ENCODE results near the gene SLC16A11. TPM values are rescaled to one million over a fixed set of nuclear protein-coding genes. Genes with fewer than 3 reads are reported as not detected.
"Not testable (repeated sequence)": the region's sequence is repeated elsewhere in the genome, so short reads cannot be mapped to it uniquely, and the experiment has no call there.

The SLC16A11 gene
- total RNA-seq, 1 donor from 2014 or later = 0.16 TPM

DNA sequence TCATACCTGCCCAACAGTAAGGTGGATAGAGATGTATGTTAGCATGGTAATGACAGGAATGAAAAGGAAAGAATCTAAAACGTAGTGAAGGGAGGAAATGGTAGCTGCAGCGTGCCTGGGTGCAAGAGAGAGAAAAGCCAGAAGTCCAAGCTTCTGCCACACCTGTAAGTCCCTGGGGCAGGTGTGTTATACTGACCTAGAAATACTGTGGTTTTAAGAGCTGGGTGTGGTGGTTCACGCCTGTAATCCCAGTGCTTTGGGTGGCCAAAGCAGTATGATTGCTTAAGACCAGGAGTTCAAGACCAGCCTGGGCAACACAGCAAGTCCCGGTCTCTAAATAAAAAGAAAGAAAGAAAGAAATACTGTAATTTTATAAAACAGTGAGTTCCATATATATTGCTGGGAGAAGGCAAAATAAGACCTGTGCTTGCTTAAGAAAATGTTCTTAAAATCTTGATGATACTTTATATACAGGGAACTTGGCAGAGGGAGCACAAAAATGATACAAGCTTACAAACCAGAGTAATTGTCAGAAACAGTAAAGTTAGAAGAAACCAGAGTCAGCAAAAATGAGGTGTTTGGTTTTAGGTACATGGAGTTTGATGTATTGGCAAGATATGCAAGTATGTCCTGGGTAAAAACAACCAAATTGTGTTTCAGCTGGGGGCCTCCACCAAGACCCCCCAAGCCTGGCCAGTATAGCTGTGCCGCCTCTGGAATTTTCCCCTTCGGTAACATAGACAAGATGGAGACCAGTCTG, 41.4 kb downstream of the SLC16A11 start:
- DNase-seq = no peak
- intact Hi-C loops (cut with micrococcal nuclease) = loop anchor here (5.0 kb wide), 1 partner anchor 335 kb away; no protein-coding TSS in a partner anchor
- H3K9me3 Mint-ChIP-seq = no peaks in the 10 kb centered on the region
- no peaks in the 10 kb centered on the region for H3K27me3 Mint-ChIP-seq
- peaks cover 31% of the 10 kb centered on the region for H3K36me3 Mint-ChIP-seq (ENCODE audit: low read depth)
- H3K4me1 Mint-ChIP-seq = peaks cover 14% of the 10 kb centered on the region
- no peak overlapping the region for H3K4me3 Mint-ChIP-seq
- H3K27ac Mint-ChIP-seq = no peak overlapping the region

DNA sequence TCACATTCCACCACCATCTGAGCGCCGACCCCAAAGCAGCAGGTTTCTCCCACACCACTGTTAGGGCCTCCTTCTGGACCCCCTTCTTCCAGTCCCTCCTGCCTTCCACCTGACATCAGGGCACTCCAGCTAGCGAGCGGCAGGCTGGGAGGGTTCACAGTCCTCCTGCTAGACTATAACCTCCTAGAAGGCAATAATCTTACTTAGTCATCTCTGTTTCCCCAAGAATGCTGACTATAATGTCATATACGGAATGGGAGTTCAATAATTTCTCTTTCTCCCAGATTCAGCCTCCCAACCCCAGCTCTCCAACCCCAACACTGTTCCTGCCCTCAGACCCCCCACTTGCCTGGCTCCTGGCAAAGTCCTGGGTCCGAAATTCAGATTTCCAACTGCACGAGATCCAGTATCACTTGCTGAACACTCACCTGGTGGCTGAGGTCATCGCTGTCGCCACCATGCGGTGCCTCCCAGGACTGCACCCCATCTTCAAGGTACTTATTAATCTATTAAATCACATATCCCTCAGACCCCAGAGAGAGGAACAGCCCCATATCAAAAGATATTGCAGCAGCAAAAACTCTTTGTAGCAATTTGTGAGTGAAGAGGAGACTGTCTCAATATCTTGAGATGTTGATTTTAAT, 42.5 kb downstream of the SLC16A11 start:
- H3K4me3 Mint-ChIP-seq = no peak overlapping the region
- H3K36me3 Mint-ChIP-seq (ENCODE audit: low read depth) = peaks cover 32% of the 10 kb centered on the region
- H3K27me3 Mint-ChIP-seq = no peaks in the 10 kb centered on the region
- intact Hi-C loops (cut with micrococcal nuclease) = loop anchor here (5.0 kb wide), 1 partner anchor 334 kb away; no protein-coding TSS in a partner anchor
- H3K4me1 Mint-ChIP-seq = peaks cover 10% of the 10 kb centered on the region
- DNase-seq = peak; percentile 81
- no peak overlapping the region for H3K27ac Mint-ChIP-seq
- no peaks in the 10 kb centered on the region for H3K9me3 Mint-ChIP-seq

GRCh38 chr17:6998855-6999508, 44.9 kb downstream of the SLC16A11 start:
- Mint-ChIP-seq H3K36me3 (ENCODE audit: low read depth) (peaks cover 36% of the 10 kb centered on the region), H3K27me3 (no peaks in the 10 kb centered on the region), H3K27ac (no peak overlapping the region), H3K9me3 (no peaks in the 10 kb centered on the region), H3K4me3 (no peak overlapping the region), H3K4me1 (peaks cover 2% of the 10 kb centered on the region)
- no peak for DNase-seq
- intact Hi-C loops (cut with micrococcal nuclease) = no loop called here

DNA sequence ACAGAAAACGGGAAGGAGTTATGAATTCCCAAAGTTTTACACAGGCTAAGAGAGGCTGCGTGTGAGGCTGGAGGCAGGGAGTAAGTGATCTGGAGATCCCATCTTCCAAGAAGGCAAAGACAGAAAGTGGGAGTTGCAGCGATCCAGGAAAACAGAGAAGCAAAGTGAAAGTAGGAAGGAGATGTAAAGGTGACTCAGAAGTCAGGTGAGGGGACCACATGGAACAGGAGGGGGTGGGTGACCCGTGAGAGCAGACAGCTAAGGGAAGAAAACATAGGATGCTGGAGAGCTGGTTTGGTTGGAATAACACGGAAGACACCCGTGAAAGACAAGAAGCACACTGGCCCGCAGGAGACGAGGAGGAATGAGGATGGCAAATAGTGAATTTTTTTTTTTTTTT, 46.7 kb downstream of the SLC16A11 start:
- no peak for DNase-seq
- Mint-ChIP-seq H3K4me1 (peaks cover 2% of the 10 kb centered on the region), H3K27ac (no peak overlapping the region), H3K4me3 (no peak overlapping the region), H3K36me3 (ENCODE audit: low read depth) (peaks cover 32% of the 10 kb centered on the region), H3K9me3 (no peaks in the 10 kb centered on the region), H3K27me3 (no peaks in the 10 kb centered on the region)
- intact Hi-C loops (cut with micrococcal nuclease) = no loop called here

DNA sequence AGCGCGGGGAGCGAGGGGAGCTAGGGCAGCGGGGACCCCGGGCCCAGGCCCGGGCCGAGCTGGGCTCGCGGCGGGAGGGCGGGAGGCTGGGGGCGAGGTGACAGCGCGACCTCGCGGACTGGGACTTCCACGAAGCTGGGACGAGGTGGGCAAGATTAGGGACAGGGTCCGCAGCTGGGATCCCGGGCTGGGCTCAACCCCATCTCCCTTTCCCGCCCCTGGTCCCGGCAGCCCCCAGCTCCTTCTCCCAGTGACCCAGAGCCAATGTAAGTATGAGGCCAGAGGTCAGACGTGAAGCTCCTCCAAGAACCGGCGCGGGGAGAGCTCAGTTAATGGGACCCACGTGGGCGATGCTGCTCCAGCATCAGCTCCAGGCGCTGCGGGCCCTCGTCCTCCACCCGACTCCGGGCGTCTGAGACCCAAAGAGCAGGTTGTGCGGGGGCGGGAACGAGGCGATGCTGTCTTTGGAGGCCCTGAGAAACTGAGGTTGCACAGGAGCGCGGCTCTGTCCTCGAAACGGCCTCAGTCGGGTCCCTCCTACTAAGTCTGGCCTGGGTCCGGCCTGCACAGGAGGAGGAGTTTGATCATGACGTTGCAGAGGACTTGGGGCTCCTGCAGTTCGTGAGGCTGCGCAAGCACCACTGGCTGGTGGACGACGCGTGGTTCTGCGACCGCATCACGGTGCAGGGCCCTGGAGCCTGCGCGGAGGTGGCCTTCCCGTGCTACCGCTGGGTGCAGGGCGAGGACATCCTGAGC, 47.5 kb downstream of the SLC16A11 start:
- peaks cover 2% of the 10 kb centered on the region for H3K4me1 Mint-ChIP-seq
- H3K27ac Mint-ChIP-seq = no peak overlapping the region
- no peak overlapping the region for H3K4me3 Mint-ChIP-seq
- no peaks in the 10 kb centered on the region for H3K27me3 Mint-ChIP-seq
- no peaks in the 10 kb centered on the region for H3K9me3 Mint-ChIP-seq
- intact Hi-C loops (cut with micrococcal nuclease) = no loop called here
- DNase-seq = no peak
- H3K36me3 Mint-ChIP-seq (ENCODE audit: low read depth) = peaks cover 28% of the 10 kb centered on the region

DNA sequence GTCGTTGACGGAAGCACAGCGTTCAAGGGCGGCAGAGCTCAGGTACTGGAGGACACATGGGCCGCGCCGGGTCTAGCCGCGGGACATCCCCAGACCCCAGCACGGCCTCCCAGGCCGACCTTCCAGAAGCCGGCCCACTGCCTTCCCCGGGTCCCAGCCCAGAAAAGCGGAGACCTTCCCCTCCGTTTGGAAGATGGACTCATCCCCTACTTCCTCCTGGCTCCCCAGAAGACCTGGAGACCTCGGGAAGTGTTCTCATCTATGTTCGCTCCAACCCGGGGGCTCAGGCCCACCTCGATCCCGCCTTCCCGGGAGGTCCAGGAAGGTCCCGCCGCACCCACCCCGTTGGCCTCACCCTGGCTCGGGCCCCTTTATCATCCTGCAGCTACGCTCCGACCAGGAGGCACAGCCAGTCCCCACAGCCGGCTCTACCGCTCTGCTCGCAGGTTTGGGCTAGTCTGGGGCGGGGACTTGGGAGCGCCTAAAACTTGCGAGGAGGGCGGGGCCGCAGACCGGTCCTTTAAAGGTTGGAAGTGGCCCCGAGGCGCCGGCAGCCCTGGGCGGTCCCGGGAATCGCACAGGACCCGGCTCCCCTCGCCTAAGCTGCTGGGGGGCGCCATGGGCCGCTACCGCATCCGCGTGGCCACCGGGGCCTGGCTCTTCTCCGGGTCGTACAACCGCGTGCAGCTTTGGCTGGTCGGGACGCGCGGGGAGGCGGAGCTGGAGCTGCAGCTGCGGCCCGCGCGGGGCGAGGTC, 48.2 kb downstream of the SLC16A11 start, which contains the start of gene ALOX12:
ALOX12 (plus strand) TSS at position 550 of the 756 bp plus-strand sequence; CDS start at position 619, 69 bp downstream.
- DNase-seq = no peak
- Mint-ChIP-seq H3K27ac (no peak within 1 kb of the TSS), H3K27me3 (no peaks in the 10 kb centered on the region), H3K36me3 (ENCODE audit: low read depth) (peaks cover 24% of the 10 kb centered on the region), H3K4me1 (peaks cover 2% of the 10 kb centered on the region), H3K4me3 (no peak within 1 kb of the TSS), H3K9me3 (no peaks in the 10 kb centered on the region)
- intact Hi-C loops (cut with micrococcal nuclease) = no loop called here

- DNase-seq = no peak
- Mint-ChIP-seq H3K4me1 (peaks cover 2% of the 10 kb centered on the region), H3K4me3 (no peak overlapping the region), H3K27me3 (no peaks in the 10 kb centered on the region), H3K27ac (no peak overlapping the region), H3K9me3 (no peaks in the 10 kb centered on the region), H3K36me3 (ENCODE audit: low read depth) (peaks cover 24% of the 10 kb centered on the region)
- intact Hi-C loops (cut with micrococcal nuclease) = no loop called here
These were observed 49.1 kb downstream of the SLC16A11 start for GRCh38 chr17:6994666-6995256.

- intact Hi-C loops (cut with micrococcal nuclease) = no loop called here
- Mint-ChIP-seq H3K4me1 (peaks cover 2% of the 10 kb centered on the region), H3K27ac (no peak overlapping the region), H3K27me3 (no peaks in the 10 kb centered on the region), H3K9me3 (no peaks in the 10 kb centered on the region), H3K4me3 (no peak overlapping the region), H3K36me3 (ENCODE audit: low read depth) (peaks cover 18% of the 10 kb centered on the region)
- no peak for DNase-seq
These were observed 49.7 kb downstream of the SLC16A11 start for GRCh38 chr17:6994118-6994598.

DNA sequence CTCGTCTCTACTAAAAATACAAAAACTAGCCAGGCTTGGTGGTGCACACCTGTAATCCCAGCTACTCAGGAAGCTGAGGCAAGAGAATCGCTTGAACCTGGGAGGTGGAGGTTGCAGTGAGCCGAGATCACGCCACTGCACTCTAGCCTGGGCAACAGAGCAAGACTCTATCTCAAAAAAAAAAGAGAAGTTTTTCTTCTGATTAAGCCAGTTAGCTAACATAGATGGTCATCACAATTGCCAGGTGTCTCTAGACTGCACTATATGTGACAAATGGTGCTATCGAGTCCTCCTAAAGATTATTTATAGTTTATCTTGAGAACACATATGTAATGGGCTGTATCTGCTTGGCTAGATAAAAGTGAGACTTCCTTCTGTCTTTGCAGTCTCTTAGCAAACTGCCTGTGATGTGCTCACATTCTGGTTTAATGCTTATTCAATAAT, 50.3 kb downstream of the SLC16A11 start:
- H3K4me1 Mint-ChIP-seq; H3K9me3 Mint-ChIP-seq; H3K4me3 Mint-ChIP-seq; intact Hi-C loops (cut with micrococcal nuclease); H3K27me3 Mint-ChIP-seq; DNase-seq; H3K27ac Mint-ChIP-seq: not testable (repeated sequence)
- H3K36me3 Mint-ChIP-seq (ENCODE audit: low read depth) = peaks cover 17% of the 10 kb centered on the region

Other genes with a start within 250 kb of the SLC16A11 start
- not detected in 2 replicates for gene TEKT1, start 212.4 kb downstream of the SLC16A11 start, total RNA-seq
- gene ALOX12, start 48.0 kb downstream of the SLC16A11 start, total RNA-seq = not detected in 2 replicates
- 128 and 131 TPM in 2 replicates for gene RNASEK, start 31.5 kb downstream of the SLC16A11 start, total RNA-seq
- gene BCL6B, start 21.0 kb downstream of the SLC16A11 start, total RNA-seq = 0.90 and 0.91 TPM in 2 replicates
- gene SLC16A13, start 8.1 kb downstream of the SLC16A11 start, total RNA-seq = 12.4 and 13.5 TPM in 2 replicates
- not detected in 2 replicates for gene CLEC10A, start 36.2 kb upstream of the SLC16A11 start, total RNA-seq
- gene ASGR2, start 70.7 kb upstream of the SLC16A11 start, total RNA-seq = not detected in 2 replicates
- gene ASGR1, start 135.3 kb upstream of the SLC16A11 start, total RNA-seq = 1.8 and 1.9 TPM in 2 replicates
- gene DLG4, start 175.7 kb upstream of the SLC16A11 start, total RNA-seq = 12.4 and 14.0 TPM in 2 replicates
- 244 and 267 TPM in 2 replicates for gene ACADVL, start 175.8 kb upstream of the SLC16A11 start, total RNA-seq
- 71.1 and 77.7 TPM in 2 replicates for gene DVL2, start 190.4 kb upstream of the SLC16A11 start, total RNA-seq
- 46.2 and 51.7 TPM in 2 replicates for gene PHF23, start 195.4 kb upstream of the SLC16A11 start, total RNA-seq
- gene GABARAP, start 198.4 kb upstream of the SLC16A11 start, total RNA-seq = 124 and 126 TPM in 2 replicates
- 188 and 190 TPM in 2 replicates for gene CTDNEP1, start 207.6 kb upstream of the SLC16A11 start, total RNA-seq
- 74.3 and 76.8 TPM in 2 replicates for gene ELP5, start 208.1 kb upstream of the SLC16A11 start, total RNA-seq
- 0.31 and 0.40 TPM in 2 replicates for gene CLDN7, start 218.4 kb upstream of the SLC16A11 start, total RNA-seq
- 0.17 and 0.37 TPM in 2 replicates for gene SLC2A4, start 237.6 kb upstream of the SLC16A11 start, total RNA-seq

Data from activated CD4-positive, alpha-beta T cell treated with anti-CD3 and anti-CD28 coated beads, Interleukin-2, amount 10 ng/mL, durations not matched to agents 24 days and 14 days (primary cell).